ENCODE results near the gene CHCHD6. TPM values are rescaled to one million over a fixed set of nuclear protein-coding genes. Genes with fewer than 3 reads are reported as not detected.

Gene CHCHD6
- polyA plus RNA-seq, 4 donors = 16.9 to 24.7 (median 22.0) TPM

- no peak for DNase-seq (ENCODE audit: low read depth in 4 of 4, low spot score in 2 of 4)
Observed at GRCh38 chr3:126667631-126668449, 36.2 kb upstream of the CHCHD6 start.

GRCh38 chr3:126668450-126669401 is 35.3 kb upstream of the CHCHD6 start:
- no peak for DNase-seq (ENCODE audit: low read depth in 4 of 4, low spot score in 2 of 4)

DNA sequence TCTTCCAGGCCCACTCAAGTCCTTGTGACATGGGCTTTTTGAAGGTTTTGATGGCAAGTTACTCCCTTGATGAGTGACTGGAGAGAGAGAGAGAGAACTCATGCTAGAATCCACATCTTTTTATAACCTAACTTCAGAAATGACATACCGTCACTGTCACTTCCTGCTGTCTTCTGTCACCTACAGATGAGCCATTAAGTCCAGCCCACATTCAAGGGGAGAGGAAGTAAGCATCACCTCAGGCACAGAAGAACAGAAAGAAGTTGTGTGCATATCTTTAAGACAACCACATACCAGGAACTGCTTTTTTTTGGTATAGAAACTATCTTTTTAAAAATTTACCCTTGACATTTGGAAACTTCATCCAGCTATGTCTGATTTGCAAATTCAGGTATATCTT is 32.5 kb upstream of the CHCHD6 start:
- no peak for DNase-seq (ENCODE audit: low read depth in 4 of 4, low spot score in 2 of 4)

- no peak for DNase-seq (ENCODE audit: low read depth in 4 of 4, low spot score in 2 of 4)
Observed at GRCh38 chr3:126672340-126672739, 31.7 kb upstream of the CHCHD6 start.

GRCh38 chr3:126672741-126673140 is 31.3 kb upstream of the CHCHD6 start:
- DNase-seq (ENCODE audit: low read depth in 4 of 4, low spot score in 2 of 4) = no peak

- DNase-seq (ENCODE audit: low read depth in 4 of 4, low spot score in 2 of 4) = no peak
Observed at GRCh38 chr3:126676919-126677705, 26.9 kb upstream of the CHCHD6 start.

DNA sequence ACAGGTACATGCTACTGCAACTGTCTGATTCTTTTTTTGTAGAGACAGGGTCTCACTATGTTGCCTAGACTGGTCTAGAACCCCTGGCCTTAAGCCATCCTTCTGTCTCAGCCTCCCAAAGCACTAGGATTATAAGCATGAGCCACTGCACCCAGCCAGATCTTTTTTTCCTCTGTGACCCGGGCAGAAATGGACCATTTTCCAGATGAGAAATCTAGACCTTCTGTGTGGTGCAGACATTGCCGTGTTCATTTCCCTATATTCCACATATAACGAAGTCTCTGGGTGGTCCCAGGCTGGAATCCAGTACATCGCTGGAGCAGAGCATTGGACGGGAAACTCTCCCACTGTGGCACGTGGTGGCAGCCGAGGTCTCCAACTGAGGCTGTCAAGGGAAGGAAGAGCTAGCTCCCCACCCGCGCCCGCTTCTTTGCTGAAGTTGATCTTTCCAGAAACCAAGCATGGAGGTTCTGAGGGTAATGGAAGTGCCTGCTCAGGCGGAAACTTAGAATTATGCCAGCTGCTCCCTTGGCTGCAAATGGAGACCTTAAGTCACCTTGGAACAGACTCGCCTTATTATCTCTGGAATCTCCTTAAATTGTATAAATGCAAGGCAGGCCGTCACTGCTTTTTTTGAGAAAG is 26.1 kb upstream of the CHCHD6 start:
- DNase-seq (ENCODE audit: low read depth in 4 of 4, low spot score in 2 of 4) = no peak

- no peak for DNase-seq (ENCODE audit: low read depth in 4 of 4, low spot score in 2 of 4)
Observed at GRCh38 chr3:126678693-126679317, 25.2 kb upstream of the CHCHD6 start.

GRCh38 chr3:126679318-126679751 is 24.7 kb upstream of the CHCHD6 start:
- peak in 2 of 4 donors; percentile 44 to 60 for DNase-seq (ENCODE audit: low read depth in 4 of 4, low spot score in 2 of 4)

DNA sequence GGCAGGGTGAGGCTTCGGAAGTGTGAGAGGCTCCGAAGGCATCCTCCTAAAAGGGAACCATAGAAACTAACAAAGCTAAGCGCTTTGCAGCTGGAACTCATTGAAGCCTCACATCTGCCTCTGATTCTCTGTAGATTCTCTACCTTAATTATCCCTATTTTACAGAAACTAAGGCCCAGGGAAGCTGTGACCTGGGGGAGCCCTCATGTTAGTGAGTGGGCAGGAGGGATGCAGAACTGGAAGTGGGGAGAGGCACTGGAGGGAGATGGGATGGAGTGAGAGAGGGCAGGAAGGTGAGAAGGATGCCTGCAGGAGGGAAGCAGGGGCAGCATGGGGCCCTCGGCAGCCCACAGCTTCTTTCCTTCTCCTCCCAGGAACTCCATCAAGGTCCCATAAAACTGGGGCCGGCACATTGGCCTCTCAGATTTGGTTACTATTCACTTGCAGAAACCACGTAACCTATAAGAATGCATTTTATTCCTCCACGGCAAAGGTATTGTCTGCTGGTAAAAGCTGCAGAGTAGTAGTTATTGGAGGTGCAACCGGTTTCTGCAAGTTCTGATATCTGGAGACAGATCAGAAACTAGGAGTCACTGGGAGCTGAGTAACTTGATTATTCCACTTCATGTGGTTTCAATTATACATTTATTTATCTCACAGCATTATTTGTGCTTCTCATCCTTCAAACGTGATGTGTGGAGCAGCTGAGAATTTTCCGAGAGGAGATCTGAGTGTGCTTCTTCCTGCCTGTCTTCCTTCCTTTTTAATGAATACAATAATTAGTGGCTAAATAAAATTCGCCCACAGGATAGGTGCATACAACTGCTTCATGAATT is 24.0 kb upstream of the CHCHD6 start:
- DNase-seq (ENCODE audit: low read depth in 4 of 4, low spot score in 2 of 4) = no peak

- DNase-seq (ENCODE audit: low read depth in 4 of 4, low spot score in 2 of 4) = no peak
Observed at GRCh38 chr3:126680667-126681055, 23.4 kb upstream of the CHCHD6 start.

DNA sequence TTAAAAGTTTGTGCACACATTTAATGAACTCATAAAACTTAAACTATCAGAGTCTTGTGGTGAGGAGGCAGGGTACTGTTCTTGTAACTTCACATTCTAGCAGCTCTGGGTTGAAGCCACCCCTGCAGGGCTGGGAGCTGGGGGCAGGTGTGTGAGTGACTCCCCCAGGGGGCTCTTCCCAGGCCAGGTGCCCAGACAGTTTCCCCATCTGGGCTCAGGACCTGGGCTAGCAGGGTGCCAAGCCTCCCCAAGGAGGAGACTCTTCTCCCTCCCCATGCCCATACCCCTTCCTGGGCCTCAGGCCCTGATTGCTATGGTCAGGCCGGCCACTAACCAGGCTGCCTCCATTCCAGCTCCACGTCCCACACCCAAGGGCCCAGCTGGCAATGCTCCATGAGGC is 22.0 kb upstream of the CHCHD6 start:
- no peak for DNase-seq (ENCODE audit: low read depth in 4 of 4, low spot score in 2 of 4)

DNA sequence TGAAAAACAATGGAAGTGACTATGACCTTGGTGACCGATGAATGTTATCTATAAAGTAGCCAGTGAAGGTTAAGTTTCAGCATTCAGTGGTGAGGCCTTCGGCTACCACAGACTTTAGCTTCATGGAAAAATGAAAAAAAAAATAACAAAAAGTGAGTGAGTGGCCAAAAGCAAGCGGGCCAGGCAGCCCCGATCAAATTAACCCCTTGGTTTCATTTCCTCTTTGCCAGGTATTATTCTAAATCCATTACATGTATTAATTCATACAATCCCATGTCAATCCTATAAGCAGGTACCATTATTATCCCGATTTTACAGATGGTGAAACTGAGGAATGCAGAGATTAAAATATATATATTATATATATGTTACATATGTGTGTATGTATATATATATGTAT is 21.0 kb upstream of the CHCHD6 start:
- DNase-seq (ENCODE audit: low read depth in 4 of 4, low spot score in 2 of 4) = no peak

GRCh38 chr3:126684218-126684751 is 19.8 kb upstream of the CHCHD6 start:
- DNase-seq (ENCODE audit: low read depth in 4 of 4, low spot score in 2 of 4) = peak in 1 of 4 donors; percentile 47

GRCh38 chr3:126685021-126685420 is 19.0 kb upstream of the CHCHD6 start:
- DNase-seq (ENCODE audit: low read depth in 4 of 4, low spot score in 2 of 4) = no peak

DNA sequence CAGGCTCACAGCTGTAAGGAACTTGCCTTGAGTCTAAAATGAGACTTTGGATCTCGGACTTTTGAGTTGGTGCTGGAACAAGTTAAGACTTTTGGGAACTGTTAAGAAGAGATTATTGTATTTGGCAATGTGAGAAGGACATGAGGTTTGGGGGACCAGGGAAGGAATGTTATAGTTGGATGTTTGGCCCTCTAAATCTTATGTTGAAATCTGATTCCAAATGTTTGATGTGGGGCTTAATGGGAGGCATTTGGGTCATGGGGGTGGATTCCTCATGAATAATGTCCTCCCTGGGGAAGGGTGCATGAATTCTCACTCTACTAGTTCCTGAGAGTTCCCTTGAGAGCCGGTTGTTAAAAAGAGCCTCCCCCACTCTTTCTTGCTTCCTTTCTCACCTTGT is 18.5 kb upstream of the CHCHD6 start:
- no peak for DNase-seq (ENCODE audit: low read depth in 4 of 4, low spot score in 2 of 4)

DNA sequence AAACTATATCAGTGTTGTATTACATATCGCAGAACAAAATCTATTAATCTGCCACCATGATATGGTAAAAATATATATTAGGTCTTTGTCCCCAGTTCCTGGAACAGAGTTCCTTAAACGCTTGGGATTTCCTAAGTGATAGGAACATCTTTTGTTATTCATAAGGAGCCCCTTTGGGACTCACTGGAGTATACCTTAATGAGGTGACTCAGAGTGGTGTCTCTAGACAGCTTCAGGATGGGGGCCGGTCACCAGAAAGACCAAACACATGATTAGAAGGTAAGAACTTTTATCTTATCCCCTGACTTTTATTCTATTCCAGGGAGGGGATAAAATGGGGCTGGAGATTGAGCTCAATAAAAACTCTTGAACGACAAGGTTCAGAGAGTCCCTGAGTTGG is 12.3 kb upstream of the CHCHD6 start:
- no peak for DNase-seq (ENCODE audit: low read depth in 4 of 4, low spot score in 2 of 4)

DNA sequence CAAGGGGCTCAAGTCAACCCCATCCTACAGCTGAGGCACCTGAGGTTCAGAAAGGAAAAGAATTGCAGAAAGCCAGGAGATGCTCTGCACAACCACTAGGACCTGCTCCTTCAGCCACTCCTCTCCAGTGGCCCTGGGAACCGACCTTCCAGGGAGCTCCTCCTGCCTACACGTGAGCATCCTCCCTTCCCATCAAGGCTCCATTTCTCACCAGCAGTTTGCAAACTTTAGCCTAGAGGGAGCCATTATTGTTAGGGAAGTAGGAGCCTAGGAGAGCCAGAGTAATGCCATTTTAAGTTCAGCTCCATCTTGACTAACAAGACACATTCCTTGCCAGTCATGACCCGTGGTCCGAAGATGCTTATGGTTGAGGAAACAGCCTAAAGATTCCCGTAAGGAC is 11.2 kb upstream of the CHCHD6 start:
- no peak for DNase-seq (ENCODE audit: low read depth in 4 of 4, low spot score in 2 of 4)

GRCh38 chr3:126693921-126694320 is 10.1 kb upstream of the CHCHD6 start:
- no peak for DNase-seq (ENCODE audit: low read depth in 4 of 4, low spot score in 2 of 4)

All from left renal cortex interstitium (tissue), 4 donors.